ENCODE measurements around the gene KRTAP10-2.

GRCh38 chr21:44569861-44570517, 18.7 kb upstream of the KRTAP10-2 start:
- TF ChIP-seq, protein P1, sequence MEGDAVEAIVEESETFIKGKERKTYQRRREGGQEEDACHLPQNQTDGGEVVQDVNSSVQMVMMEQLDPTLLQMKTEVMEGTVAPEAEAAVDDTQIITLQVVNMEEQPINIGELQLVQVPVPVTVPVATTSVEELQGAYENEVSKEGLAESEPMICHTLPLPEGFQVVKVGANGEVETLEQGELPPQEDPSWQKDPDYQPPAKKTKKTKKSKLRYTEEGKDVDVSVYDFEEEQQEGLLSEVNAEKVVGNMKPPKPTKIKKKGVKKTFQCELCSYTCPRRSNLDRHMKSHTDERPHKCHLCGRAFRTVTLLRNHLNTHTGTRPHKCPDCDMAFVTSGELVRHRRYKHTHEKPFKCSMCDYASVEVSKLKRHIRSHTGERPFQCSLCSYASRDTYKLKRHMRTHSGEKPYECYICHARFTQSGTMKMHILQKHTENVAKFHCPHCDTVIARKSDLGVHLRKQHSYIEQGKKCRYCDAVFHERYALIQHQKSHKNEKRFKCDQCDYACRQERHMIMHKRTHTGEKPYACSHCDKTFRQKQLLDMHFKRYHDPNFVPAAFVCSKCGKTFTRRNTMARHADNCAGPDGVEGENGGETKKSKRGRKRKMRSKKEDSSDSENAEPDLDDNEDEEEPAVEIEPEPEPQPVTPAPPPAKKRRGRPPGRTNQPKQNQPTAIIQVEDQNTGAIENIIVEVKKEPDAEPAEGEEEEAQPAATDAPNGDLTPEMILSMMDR (conservative IDR thresholded peaks at IDR 0.05) = no peak
- TF ChIP-seq EZH2 (IDR thresholded peaks at IDR 0.05; ENCODE audit: low read depth) = no peak
